ENCODE data around the gene CAMSAP2.

The CAMSAP2 gene

GRCh38 chr1:200893411-200893901, 154.8 kb downstream of the CAMSAP2 start:
- Histone ChIP-seq H3K4me2 (ENCODE audit: low read depth, low read length) (peak overlapping the region; percentile 83), H3K4me3 (ENCODE audit: low read length) (peak overlapping the region; percentile 79), H3K36me3 (replicated peaks; ENCODE audit: insufficient read depth, low read length) (no peaks in the 10 kb centered on the region), H3K79me2 (ENCODE audit: low read length) (peaks cover 86% of the 10 kb centered on the region), H3F3A (ENCODE audit: insufficient read depth, low read length) (peaks cover 40% of the 10 kb centered on the region), H2AFZ (ENCODE audit: low read length) (peak overlapping the region; percentile 9; the same call in 1 of the 2 replicates), H4K20me1 (ENCODE audit: insufficient read depth, low read length) (no peaks in the 10 kb centered on the region), H3K9me3 (replicated peaks; ENCODE audit: insufficient read depth, low read length) (no peaks in the 10 kb centered on the region), H3K9me2 (replicated peaks; ENCODE audit: insufficient read depth, low read length) (no peaks in the 10 kb centered on the region), H3K27ac (ENCODE audit: low read length) (peak overlapping the region; percentile 84), H3K4me1 (ENCODE audit: low read length) (peaks cover 43% of the 10 kb centered on the region), H3K27me3 (replicated peaks; ENCODE audit: insufficient read depth, low read length) (no peaks in the 10 kb centered on the region), H3K9ac (ENCODE audit: low read length) (peak overlapping the region; percentile 97)
- TF ChIP-seq CTCF (IDR thresholded peaks at IDR 0.05; ENCODE audit: low read length) = no peak
- TF ChIP-seq EZH2phosphoT487 (IDR thresholded peaks at IDR 0.05; ENCODE audit: low read length) = no peak
- no peak for TF ChIP-seq EZH2 (optimal IDR thresholded peaks at IDR 0.05; ENCODE audit: low read depth, low read length)
- peak; percentile 59 for DNase-seq

GRCh38 chr1:200894712-200895442, 156.2 kb downstream of the CAMSAP2 start, which contains the start of gene INAVA:
Gene INAVA (plus strand): TSS chr1:200894900. CDS start chr1:200898401, 3,501 bp downstream.
- DNase-seq = no peak
- TF ChIP-seq EZH2phosphoT487 (IDR thresholded peaks at IDR 0.05; ENCODE audit: low read length) = no peak
- no peak for TF ChIP-seq CTCF (IDR thresholded peaks at IDR 0.05; ENCODE audit: low read length)
- no peak for TF ChIP-seq EZH2 (optimal IDR thresholded peaks at IDR 0.05; ENCODE audit: low read depth, low read length)
- Histone ChIP-seq H3K9me2 (replicated peaks; ENCODE audit: insufficient read depth, low read length) (no peaks in the 10 kb centered on the region), H3K27ac (ENCODE audit: low read length) (peak within 1 kb of the TSS; percentile 84; the same call in 1 of the 2 replicates), H3K4me3 (ENCODE audit: low read length) (peak within 1 kb of the TSS; percentile 79), H3K9ac (ENCODE audit: low read length) (peak within 1 kb of the TSS; percentile 97), H3F3A (ENCODE audit: insufficient read depth, low read length) (peaks cover 28% of the 10 kb centered on the region), H3K36me3 (replicated peaks; ENCODE audit: insufficient read depth, low read length) (0 out of 2 replicates have a peak, but pooled peaks cover 4% of the 10 kb centered on the region), H3K9me3 (replicated peaks; ENCODE audit: insufficient read depth, low read length) (no peaks in the 10 kb centered on the region), H3K4me1 (ENCODE audit: low read length) (peaks cover 30% of the 10 kb centered on the region), H2AFZ (ENCODE audit: low read length) (no peak within 1 kb of the TSS), H3K79me2 (ENCODE audit: low read length) (peaks cover 87% of the 10 kb centered on the region), H4K20me1 (ENCODE audit: insufficient read depth, low read length) (no peaks in the 10 kb centered on the region), H3K27me3 (replicated peaks; ENCODE audit: insufficient read depth, low read length) (no peaks in the 10 kb centered on the region), H3K4me2 (ENCODE audit: low read depth, low read length) (peak within 1 kb of the TSS; percentile 83)

GRCh38 chr1:200895443-200895789, 156.7 kb downstream of the CAMSAP2 start:
- Histone ChIP-seq H3K4me3 (ENCODE audit: low read length) (no peak overlapping the region), H3K4me1 (ENCODE audit: low read length) (peaks cover 25% of the 10 kb centered on the region), H3K9me2 (replicated peaks; ENCODE audit: insufficient read depth, low read length) (no peaks in the 10 kb centered on the region), H3F3A (ENCODE audit: insufficient read depth, low read length) (peaks cover 28% of the 10 kb centered on the region), H3K36me3 (replicated peaks; ENCODE audit: insufficient read depth, low read length) (0 out of 2 replicates have a peak, but pooled peaks cover 6% of the 10 kb centered on the region), H3K9ac (ENCODE audit: low read length) (no peak overlapping the region), H3K79me2 (ENCODE audit: low read length) (peaks cover 82% of the 10 kb centered on the region), H2AFZ (ENCODE audit: low read length) (no peak overlapping the region), H3K9me3 (replicated peaks; ENCODE audit: insufficient read depth, low read length) (no peaks in the 10 kb centered on the region), H3K27ac (ENCODE audit: low read length) (no peak overlapping the region), H3K4me2 (ENCODE audit: low read depth, low read length) (peak overlapping the region; percentile 83; the same call in 1 of the 2 replicates), H4K20me1 (ENCODE audit: insufficient read depth, low read length) (no peaks in the 10 kb centered on the region), H3K27me3 (replicated peaks; ENCODE audit: insufficient read depth, low read length) (no peaks in the 10 kb centered on the region)
- TF ChIP-seq CTCF (IDR thresholded peaks at IDR 0.05; ENCODE audit: low read length) = no peak
- TF ChIP-seq EZH2 (optimal IDR thresholded peaks at IDR 0.05; ENCODE audit: low read depth, low read length) = no peak
- no peak for TF ChIP-seq EZH2phosphoT487 (IDR thresholded peaks at IDR 0.05; ENCODE audit: low read length)
- no peak for DNase-seq
